SU-DHL-6 (cell line): Measurements from ENCODE around the gene IMPDH2.

Source experiments
- H2AFZ ChIP-seq: fragments of 200-600 bp; sonication (generic); 2 replicates; pipeline ENCODE4 v1.6.1; 2014; ENCODE audit warnings: low read depth, mild to moderate bottlenecking, moderate library complexity, mixed read lengths, antibody characterized with exemption, low read length; ENCODE audit not compliant: severe bottlenecking
- H3F3A ChIP-seq: fragments of 200-600 bp; shearing (Covaris generic); 2 replicates; pipeline ENCODE4 v1.6.0; 2016; ENCODE audit warnings: antibody characterized with exemption, mild to moderate bottlenecking; ENCODE audit not compliant: insufficient read depth
- H3K27ac ChIP-seq: fragments of 200-600 bp; sonication (generic); 2 replicates; pipeline ENCODE4 v1.5.1; 2016; ENCODE audit warnings: low read depth, mild to moderate bottlenecking, low read length, moderate library complexity, mixed read lengths
- H3K27me3 ChIP-seq: fragments of 200-600 bp; sonication (generic), shearing (Covaris generic); 2 replicates; pipeline ENCODE4 v1.6.0; 2014; ENCODE audit warnings: mild to moderate bottlenecking, low read length
- H3K36me3 ChIP-seq: fragments of 200-600 bp; sonication (generic); 2 replicates; pipeline ENCODE4 v1.6.1; 2014; ENCODE audit warnings: mild to moderate bottlenecking, low read length, mixed read lengths
- H3K4me2 ChIP-seq: fragments of 300-600, 200-600 bp; shearing (Covaris generic), sonication (generic); 2 replicates; pipeline ENCODE4 v1.6.0; 2014; ENCODE audit warnings: low read length, low read depth, mild to moderate bottlenecking; ENCODE audit not compliant: poor library complexity, severe bottlenecking
- H3K4me3 ChIP-seq: fragments of 200-600 bp; sonication (generic); 2 replicates; pipeline ENCODE4 v1.5.1; 2014; ENCODE audit warnings: antibody characterized with exemption, low read length, mild to moderate bottlenecking, mixed read lengths; ENCODE audit not compliant: insufficient read depth, poor library complexity, severe bottlenecking
- H3K79me2 ChIP-seq: fragments of 200-600 bp; sonication (generic); 2 replicates; pipeline ENCODE4 v1.6.1; 2014; ENCODE audit warnings: mild to moderate bottlenecking, low read length, moderate library complexity; ENCODE audit not compliant: insufficient read depth
- H3K9ac ChIP-seq: fragments of 200-600 bp; sonication (generic); 2 replicates; pipeline ENCODE4 v1.7.0; 2014; ENCODE audit warnings: mild to moderate bottlenecking, low read length
- H3K9me2 ChIP-seq: fragments of 200-600 bp; sonication (generic); replicated peaks from 2 replicates; pipeline ENCODE4 v1.6.1; 2014; ENCODE audit warnings: low read length; ENCODE audit not compliant: insufficient read depth
- H3K9me3 ChIP-seq: fragments of 200-600 bp; sonication (generic); 2 replicates; pipeline ENCODE4 v1.6.1; 2014; ENCODE audit warnings: low read length, mixed read lengths; ENCODE audit not compliant: insufficient read depth
- H4K20me1 ChIP-seq: fragments of 200-600 bp; sonication (generic); 2 replicates; pipeline ENCODE4 v1.6.1; 2014; ENCODE audit warnings: low read depth, mild to moderate bottlenecking, antibody characterized with exemption, low read length, moderate library complexity, mixed read lengths
- CTCF ChIP-seq: fragments of 200-600 bp; sonication (generic); IDR thresholded peaks from one replicate; pipeline ENCODE4 v1.5.1; 2017; ENCODE audit warnings: antibody characterized with exemption, mild to moderate bottlenecking, low read length, moderate library complexity; ENCODE audit not compliant: insufficient read depth, poor library complexity, severe bottlenecking
- EZH2phosphoT487 ChIP-seq: fragments of 200-600 bp; sonication (generic), shearing (Covaris generic); conservative IDR thresholded peaks from 2 replicates; pipeline ENCODE4 v1.6.1; 2018; ENCODE audit warnings: mild to moderate bottlenecking, antibody characterized with exemption, low read length, moderate library complexity, mixed read lengths

IMPDH2 gene

GRCh38 chr3:49005998-49006397, 23.2 kb downstream of the IMPDH2 start:
- Histone ChIP-seq H3K27ac (no peak overlapping the region), H3K27me3 (no peaks in the 10 kb centered on the region), H3F3A (peaks cover 7% of the 10 kb centered on the region; the same call in 1 of the 2 replicates), H2AFZ (no peak overlapping the region), H4K20me1 (peaks cover 6% of the 10 kb centered on the region; the same call in 1 of the 2 replicates), H3K9me2 (no peaks in the 10 kb centered on the region), H3K36me3 (no peaks in the 10 kb centered on the region), H3K79me2 (peaks cover 20% of the 10 kb centered on the region), H3K4me3 (no peak overlapping the region), H3K9ac (peak overlapping the region; percentile 99; the same call in 1 of the 2 replicates), H3K9me3 (no peaks in the 10 kb centered on the region), H3K4me2 (peak overlapping the region; percentile 66)
- no peak for TF ChIP-seq EZH2phosphoT487

- no peaks in the 10 kb centered on the region for H3K9me3 ChIP-seq
- H3K9ac ChIP-seq, result no peak overlapping the region
- no peak overlapping the region for H2AFZ ChIP-seq
- no peaks in the 10 kb centered on the region for H3K9me2 ChIP-seq
- peaks cover 20% of the 10 kb centered on the region for H3K79me2 ChIP-seq
- H3K4me2 ChIP-seq, result no peak overlapping the region
- no peak overlapping the region for H3K27ac ChIP-seq
- no peak for TF ChIP-seq CTCF
- H3K36me3 ChIP-seq, result no peaks in the 10 kb centered on the region
- H3F3A ChIP-seq, result peaks cover 7% of the 10 kb centered on the region; the same call in 1 of the 2 replicates
- H3K4me3 ChIP-seq, result no peak overlapping the region
- H3K27me3 ChIP-seq, result no peaks in the 10 kb centered on the region
- peaks cover 6% of the 10 kb centered on the region; the same call in 1 of the 2 replicates for H4K20me1 ChIP-seq
Measured at GRCh38 chr3:49005303-49005680, 23.9 kb downstream of the IMPDH2 start.

GRCh38 chr3:49004352-49005302, 24.6 kb downstream of the IMPDH2 start:
- Histone ChIP-seq H4K20me1 (peaks cover 6% of the 10 kb centered on the region; the same call in 1 of the 2 replicates), H3K9me3 (no peaks in the 10 kb centered on the region), H3K4me2 (no peak overlapping the region)

More at GRCh38 chr3:49004352-49005302, 24.6 kb downstream of the IMPDH2 start:
- TF ChIP-seq EZH2phosphoT487 (no peak), CTCF (no peak)
- H3K9me2 ChIP-seq, result no peaks in the 10 kb centered on the region
- H3K79me2 ChIP-seq, result peaks cover 14% of the 10 kb centered on the region
- H2AFZ ChIP-seq, result no peak overlapping the region
- no peak overlapping the region for H3K4me3 ChIP-seq
- no peaks in the 10 kb centered on the region for H3K36me3 ChIP-seq
- no peaks in the 10 kb centered on the region for H3K27me3 ChIP-seq
- peaks cover 7% of the 10 kb centered on the region; the same call in 1 of the 2 replicates for H3F3A ChIP-seq
- no peak overlapping the region for H3K9ac ChIP-seq
- no peak overlapping the region for H3K27ac ChIP-seq
